Smooth muscle cell (in vitro differentiated cells): ENCODE results near the gene ARHGEF39. TPM values are rescaled to one million over a fixed set of nuclear protein-coding genes. Genes with fewer than 3 reads are reported as not detected.

ENCODE experiments used
- DNase-seq: peaks from one replicate; lab custom pipeline; 2025; ENCODE audit not compliant: unreplicated experiment; lab: John Stamatoyannopoulos, UW
- H2AFZ ChIP-seq: fragments of 200-600 bp; sonication (generic); 2 replicates; pipeline ENCODE4 v1.6.0; 2016; ENCODE audit warnings: antibody characterized with exemption, low read depth, mild to moderate bottlenecking
- H3F3A ChIP-seq: fragments of 200-600 bp; sonication (generic); 2 replicates; pipeline ENCODE4 v1.6.0; 2017; ENCODE audit warnings: antibody characterized with exemption, low read depth
- H3K27ac ChIP-seq: fragments of 200-600 bp; sonication (generic); 2 replicates; pipeline ENCODE4 v1.5.1; 2016; ENCODE audit warnings: low read depth, mild to moderate bottlenecking
- H3K27me3 ChIP-seq: fragments of 200-600 bp; sonication (generic); 2 replicates; pipeline ENCODE4 v1.6.1; 2016; ENCODE audit warnings: low read depth, mild to moderate bottlenecking
- H3K36me3 ChIP-seq: fragments of 200-600 bp; sonication (generic); 2 replicates; pipeline ENCODE4 v1.5.1; 2016; ENCODE audit warnings: low read depth
- H3K4me1 ChIP-seq: fragments of 200-600 bp; sonication (generic); 2 replicates; pipeline ENCODE4 v1.5.1; 2016; ENCODE audit warnings: low read depth
- H3K4me2 ChIP-seq: fragments of 200-600 bp; sonication (generic); 2 replicates; pipeline ENCODE4 v1.6.0; 2016; ENCODE audit warnings: mild to moderate bottlenecking
- H3K4me3 ChIP-seq: fragments of 200-600 bp; sonication (generic); 2 replicates; pipeline ENCODE4 v1.5.1; 2016; ENCODE audit warnings: mild to moderate bottlenecking
- H3K79me2 ChIP-seq: fragments of 200-600 bp; sonication (generic); 2 replicates; pipeline ENCODE4 v1.6.0; 2016; ENCODE audit warnings: low read depth, mild to moderate bottlenecking
- H3K9ac ChIP-seq: fragments of 200-600 bp; sonication (generic); 2 replicates; pipeline ENCODE4 v1.6.0; 2016; ENCODE audit warnings: low read depth
- H3K9me3 ChIP-seq: fragments of 200-600 bp; sonication (generic); replicated peaks from 2 replicates; pipeline ENCODE4 v1.5.1; 2016; ENCODE audit warnings: low read depth
- H4K20me1 ChIP-seq: fragments of 200-600 bp; sonication (generic); 2 replicates; pipeline ENCODE4 v1.6.0; 2016; ENCODE audit warnings: low read depth
- CTCF ChIP-seq: fragments of 200-600 bp; sonication (generic); IDR thresholded peaks from 2 replicates; pipeline ENCODE4 v1.5.1; 2017; ENCODE audit warnings: borderline replicate concordance, mild to moderate bottlenecking, antibody characterized with exemption; ENCODE audit not compliant: insufficient read depth, poor library complexity, severe bottlenecking
- WGBS: methylation state at CpG from one replicate; pipeline ENCODE4 v1.1.7; 2016; ENCODE audit warnings: low lambda C conversion rate; 5-methylcytosine and 5-hydroxymethylcytosine counted together
- polyA plus RNA-seq: library from polyadenylated mRNA; unstranded; fragments of >200 nt; fragmentation: Nextera tagmentation; extraction: Ambion mirVana; gene quantifications from 2 replicates; pipeline ENCODE4 v1.2.1, GENCODE V29; 2016
- total RNA-seq: library from RNA; depleted of rRNA; stranded (reverse); fragments of >200 nt; gene quantifications from 2 replicates; pipeline ENCODE4 v1.2.3, GENCODE V29; 2014

Gene ARHGEF39
- total and polyA plus RNA-seq, 2 experiments from 2014 or later = 1.9 to 2.1 TPM

DNA sequence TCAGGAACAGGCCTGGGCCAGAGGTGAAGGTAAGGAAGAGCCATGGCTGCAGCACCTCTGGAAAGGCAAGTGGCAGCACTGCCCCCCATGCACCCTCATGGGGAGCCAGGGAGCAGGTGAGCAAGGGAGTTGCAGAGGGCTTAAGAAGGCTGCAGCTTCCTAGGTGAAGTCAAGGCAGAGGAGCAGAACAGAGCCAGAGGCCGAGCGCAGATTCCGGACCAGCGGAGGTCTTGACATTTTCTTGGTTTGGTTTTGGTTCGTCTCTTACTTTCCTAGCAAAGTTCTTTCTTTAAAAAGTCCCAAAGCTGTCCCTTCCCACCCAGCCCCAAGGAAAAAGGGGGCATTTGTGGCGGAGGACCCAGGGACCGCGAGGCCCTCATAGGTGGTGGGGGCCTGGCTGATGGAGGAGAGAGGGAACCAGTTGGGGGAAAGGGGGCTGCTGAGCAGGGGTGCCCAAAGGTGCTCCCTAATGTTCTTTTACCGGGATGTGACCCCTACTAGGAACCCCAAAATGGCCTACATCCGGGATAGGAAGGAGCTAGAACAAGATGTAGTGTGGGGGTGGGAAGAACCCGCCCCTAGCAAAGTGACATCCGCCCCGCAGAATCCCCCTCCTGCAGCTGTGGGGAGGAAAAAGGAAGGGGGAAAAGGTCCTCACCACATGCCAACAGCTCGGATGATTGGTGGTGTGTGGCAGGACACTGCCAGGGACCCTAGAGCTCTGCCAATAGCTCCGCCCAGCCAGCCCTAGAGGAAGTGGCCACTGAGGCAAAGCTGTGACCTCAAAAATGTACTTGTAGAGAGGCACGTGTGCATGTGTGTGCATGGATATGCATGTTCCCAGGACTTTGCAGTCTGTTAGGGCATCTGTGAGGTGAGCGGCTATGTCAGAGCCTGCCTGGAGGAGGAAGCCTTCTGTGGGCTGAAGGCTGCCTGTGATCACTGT, 45.9 kb downstream of the ARHGEF39 start:
- Histone ChIP-seq H3K4me2 (no peak overlapping the region), H3K36me3 (no peaks in the 10 kb centered on the region), H4K20me1 (no peaks in the 10 kb centered on the region), H3K4me3 (no peak overlapping the region), H3K27ac (no peak overlapping the region), H3K27me3 (peaks cover 42% of the 10 kb centered on the region), H2AFZ (no peak overlapping the region), H3K9me3 (no peaks in the 10 kb centered on the region), H3K4me1 (peaks cover 3% of the 10 kb centered on the region), H3F3A (no peaks in the 10 kb centered on the region), H3K9ac (no peak overlapping the region), H3K79me2 (no peaks in the 10 kb centered on the region)
- TF ChIP-seq CTCF = no peak
- no peak for DNase-seq
- WGBS = 93% methylated on average over 17 of the region's 17 CpGs

- 87% methylated on average over 7 of the region's 7 CpGs for WGBS
- no peak for TF ChIP-seq CTCF
Observed at GRCh38 chr9:35618325-35618727, 46.7 kb downstream of the ARHGEF39 start, which contains the start of gene CD72. TSS of gene CD72 (minus strand) at chr9:35618413. CDS start at chr9:35618303, 110 bp downstream.

DNA sequence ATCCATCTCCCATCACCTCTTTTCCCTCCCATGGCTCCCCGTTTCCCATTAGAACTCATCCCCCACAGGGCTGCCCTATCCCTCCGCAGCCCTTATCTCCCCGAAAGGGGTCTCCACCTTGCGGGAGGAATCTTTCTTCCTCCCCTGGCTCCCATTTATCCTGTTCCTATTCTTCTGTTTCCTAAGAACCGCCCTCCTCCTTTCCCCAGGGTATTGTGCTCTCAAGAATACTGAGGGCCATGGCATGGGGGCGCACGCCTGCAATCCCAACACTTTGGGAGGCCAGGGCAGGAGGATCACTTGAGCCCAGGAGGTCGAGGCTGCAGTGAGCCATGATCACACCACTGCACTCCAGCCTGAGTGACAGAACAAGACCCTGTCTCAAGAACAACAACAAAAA, 47.4 kb downstream of the ARHGEF39 start:
- peak overlapping the region; percentile 77 for H2AFZ ChIP-seq
- DNase-seq = no peak

More at GRCh38 chr9:35618325-35618727, 46.7 kb downstream of the ARHGEF39 start, which contains the start of gene CD72:
- Histone ChIP-seq H3K36me3 (no peaks in the 10 kb centered on the region), H3K79me2 (no peaks in the 10 kb centered on the region), H3K4me3 (peak within 1 kb of the TSS; percentile 40), H2AFZ (peak within 1 kb of the TSS; percentile 77), H3K4me1 (peaks cover 3% of the 10 kb centered on the region), H3F3A (no peaks in the 10 kb centered on the region), H3K9ac (no peak within 1 kb of the TSS), H3K4me2 (peak within 1 kb of the TSS; percentile 78), H3K9me3 (no peaks in the 10 kb centered on the region), H3K27ac (no peak within 1 kb of the TSS), H4K20me1 (no peaks in the 10 kb centered on the region), H3K27me3 (peaks cover 50% of the 10 kb centered on the region)
- no peak for DNase-seq

More for the DNA sequence above, 47.4 kb downstream of the ARHGEF39 start:
- TF ChIP-seq CTCF = no peak
- no peak overlapping the region for H3K27ac ChIP-seq
- H3K27me3 ChIP-seq = peaks cover 52% of the 10 kb centered on the region
- no peaks in the 10 kb centered on the region for H3K79me2 ChIP-seq
- peaks cover 3% of the 10 kb centered on the region for H3K4me1 ChIP-seq
- no peaks in the 10 kb centered on the region for H4K20me1 ChIP-seq
- no peak overlapping the region for H3K9ac ChIP-seq
- no peaks in the 10 kb centered on the region for H3K36me3 ChIP-seq
- WGBS = 66% methylated on average over 8 of the region's 8 CpGs
- H3K9me3 ChIP-seq = no peaks in the 10 kb centered on the region
- H3K4me3 ChIP-seq = peak overlapping the region; percentile 40
- H3K4me2 ChIP-seq = peak overlapping the region; percentile 78
- H3F3A ChIP-seq = no peaks in the 10 kb centered on the region
